ENCODE results near the gene ANKRD45. TPM values are rescaled to one million over a fixed set of nuclear protein-coding genes. Genes with fewer than 3 reads are reported as not detected.

ANKRD45 gene
- total RNA-seq, 1 donor from 2014 or later = not detected

GRCh38 chr1:173580658-173581057 is 89.0 kb downstream of the ANKRD45 start:
- Mint-ChIP-seq H3K27me3 (ENCODE audit: low read depth) (peaks cover 4% of the 10 kb centered on the region), H3K9me3 (ENCODE audit: low read depth) (no peaks in the 10 kb centered on the region), H3K4me3 (ENCODE audit: unreplicated experiment) (no peak overlapping the region), H3K4me1 (ENCODE audit: low read depth) (peaks cover 3% of the 10 kb centered on the region), H3K36me3 (ENCODE audit: low read depth) (no peaks in the 10 kb centered on the region), H3K27ac (ENCODE audit: unreplicated experiment) (no peak overlapping the region)
- DNase-seq (ENCODE audit: low spot score) = no peak
- TF ChIP-seq CTCF (IDR thresholded peaks at IDR 0.05) = no peak

GRCh38 chr1:173580071-173580470 is 89.6 kb downstream of the ANKRD45 start:
- Mint-ChIP-seq H3K27me3 (ENCODE audit: low read depth) (peaks cover 4% of the 10 kb centered on the region), H3K4me1 (ENCODE audit: low read depth) (peaks cover 3% of the 10 kb centered on the region), H3K36me3 (ENCODE audit: low read depth) (no peaks in the 10 kb centered on the region), H3K9me3 (ENCODE audit: low read depth) (no peaks in the 10 kb centered on the region), H3K27ac (ENCODE audit: unreplicated experiment) (no peak overlapping the region), H3K4me3 (ENCODE audit: unreplicated experiment) (no peak overlapping the region)
- no peak for TF ChIP-seq CTCF (IDR thresholded peaks at IDR 0.05)
- DNase-seq (ENCODE audit: low spot score) = no peak

DNA sequence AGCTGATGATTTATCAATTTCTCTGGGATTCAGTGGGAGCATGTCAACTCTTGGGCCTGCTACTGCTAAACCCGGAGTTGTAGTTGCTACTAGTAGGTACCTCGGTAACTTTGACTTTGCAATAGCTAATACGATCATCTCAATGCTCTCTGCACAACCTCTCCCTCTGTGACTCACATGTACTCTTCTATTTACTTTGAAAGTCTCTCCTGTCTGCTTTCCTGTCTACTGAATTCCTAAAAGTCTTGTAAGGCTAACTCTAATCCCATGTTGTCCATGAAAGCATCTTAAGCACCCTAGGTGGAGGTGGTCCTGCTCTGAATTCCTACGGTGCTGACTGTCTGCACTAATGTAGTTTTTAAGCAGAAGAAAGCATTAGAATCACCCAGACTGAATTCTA is 96.1 kb downstream of the ANKRD45 start:
- TF ChIP-seq CTCF (IDR thresholded peaks at IDR 0.05) = no peak
- peaks cover 3% of the 10 kb centered on the region for H3K4me1 Mint-ChIP-seq (ENCODE audit: low read depth)
- no peak overlapping the region for H3K4me3 Mint-ChIP-seq (ENCODE audit: unreplicated experiment)
- H3K9me3 Mint-ChIP-seq (ENCODE audit: low read depth) = peaks cover 1% of the 10 kb centered on the region
- peaks cover 2% of the 10 kb centered on the region for H3K27me3 Mint-ChIP-seq (ENCODE audit: low read depth)
- H3K27ac Mint-ChIP-seq (ENCODE audit: unreplicated experiment) = no peak overlapping the region
- no peaks in the 10 kb centered on the region for H3K36me3 Mint-ChIP-seq (ENCODE audit: low read depth)
- DNase-seq (ENCODE audit: low spot score) = no peak

- Mint-ChIP-seq H3K9me3 (ENCODE audit: low read depth) (peaks cover 13% of the 10 kb centered on the region), H3K36me3 (ENCODE audit: low read depth) (peaks cover 3% of the 10 kb centered on the region), H3K27me3 (ENCODE audit: low read depth) (peaks cover 5% of the 10 kb centered on the region), H3K4me1 (ENCODE audit: low read depth) (peaks cover 3% of the 10 kb centered on the region), H3K4me3 (ENCODE audit: unreplicated experiment) (no peak overlapping the region), H3K27ac (ENCODE audit: unreplicated experiment) (no peak overlapping the region)
- no peak for DNase-seq (ENCODE audit: low spot score)
- no peak for TF ChIP-seq CTCF (IDR thresholded peaks at IDR 0.05)
Observed at GRCh38 chr1:173572201-173572873, 97.3 kb downstream of the ANKRD45 start.

GRCh38 chr1:173570370-173571007 is 99.2 kb downstream of the ANKRD45 start:
- H3K27ac Mint-ChIP-seq (ENCODE audit: unreplicated experiment) = no peak overlapping the region
- no peak overlapping the region for H3K4me3 Mint-ChIP-seq (ENCODE audit: unreplicated experiment)
- peaks cover 7% of the 10 kb centered on the region for H3K36me3 Mint-ChIP-seq (ENCODE audit: low read depth)
- DNase-seq (ENCODE audit: low spot score) = no peak
- H3K27me3 Mint-ChIP-seq (ENCODE audit: low read depth) = peaks cover 9% of the 10 kb centered on the region
- peaks cover 29% of the 10 kb centered on the region for H3K9me3 Mint-ChIP-seq (ENCODE audit: low read depth)
- H3K4me1 Mint-ChIP-seq (ENCODE audit: low read depth) = no peaks in the 10 kb centered on the region
- TF ChIP-seq CTCF (IDR thresholded peaks at IDR 0.05) = no peak

Data from chondrocyte (in vitro differentiated cells).